Natural killer cell (primary cell): ENCODE data around the gene TSPYL6. TPM values are rescaled to one million over a fixed set of nuclear protein-coding genes. Genes with fewer than 3 reads are reported as not detected.

ENCODE experiments used
- ATAC-seq, 3 donors: fragments of 150-1000 bp in 2 of 3; fragments of 200-7000 bp in 1 of 3; cut with Tn5 transposase; 1 replicate in 1 of 3; 2 replicates in 2 of 3; pipeline ENCODE4 v1.10.0; 2021; ENCODE audit warnings: mild to moderate bottlenecking in 2 of 3, moderate library complexity in 2 of 3
- DNase-seq, 2 donors: peaks; one replicate each; pipeline versions ENCODE4 v3.0.0 to v3.0.0-alpha.2; 2013 to 2021; ENCODE audit warnings: mixed read lengths in 1 of 2
- H3K27ac ChIP-seq: one replicate; pipeline ENCODE4 v1.5.1; 2013; ENCODE audit warnings: mild to moderate bottlenecking, low read length
- H3K27me3 ChIP-seq: one replicate; pipeline ENCODE4 v1.6.1; 2013; ENCODE audit warnings: low read length; ENCODE audit not compliant: control insufficient read depth, insufficient read depth
- H3K36me3 ChIP-seq: one replicate; pipeline ENCODE4 v1.6.1; 2013; ENCODE audit warnings: low read length; ENCODE audit not compliant: control insufficient read depth, insufficient read depth
- H3K4me1 ChIP-seq: one replicate; pipeline ENCODE4 v1.6.1; 2013; ENCODE audit warnings: low read length; ENCODE audit not compliant: control insufficient read depth, insufficient read depth
- H3K4me3 ChIP-seq: one replicate; pipeline ENCODE4 v1.5.1; 2013; ENCODE audit warnings: low read length
- H3K9me3 ChIP-seq: one replicate; pipeline ENCODE4 v1.6.1; 2013; ENCODE audit warnings: low read length; ENCODE audit not compliant: control insufficient read depth, insufficient read depth
- H3K27ac Mint-ChIP-seq, 2 donors: one replicate each; pipeline ENCODE4 v1.8.0; 2022; ENCODE audit warnings: mild to moderate bottlenecking in 2 of 2, mixed read lengths in 2 of 2, moderate library complexity in 1 of 2
- H3K27me3 Mint-ChIP-seq, 2 donors: one replicate each; pipeline ENCODE4 v1.8.0; 2022; ENCODE audit warnings: low read depth in 2 of 2, mixed read lengths in 2 of 2
- H3K36me3 Mint-ChIP-seq: one replicate; pipeline ENCODE4 v1.8.0; 2022; ENCODE audit warnings: mixed read lengths
- H3K4me1 Mint-ChIP-seq, 2 donors: one replicate each; pipeline ENCODE4 v1.8.0; 2022; ENCODE audit warnings: mixed read lengths in 2 of 2
- H3K4me3 Mint-ChIP-seq: one replicate; pipeline ENCODE4 v1.8.0; 2022; ENCODE audit warnings: mild to moderate bottlenecking, moderate library complexity, mixed read lengths
- H3K9me3 Mint-ChIP-seq, 2 donors: one replicate each; pipeline ENCODE4 v1.8.0; 2022; ENCODE audit warnings: mixed read lengths in 2 of 2
- WGBS: methylation state at CpG from one replicate; pipeline ENCODE4 v1.1.7; 2013; ENCODE audit warnings: missing lambda C conversion rate; ENCODE audit not compliant: insufficient coverage; 5-methylcytosine and 5-hydroxymethylcytosine counted together
- intact Hi-C: fragments of 100-400 bp; cut with micrococcal nuclease; formaldehyde crosslinking; loops from one replicate; pipeline ENCODE4 v1.14.2; 2022
- total RNA-seq, 4 donors: library from RNA; stranded (reverse); fragments of 120-200 nt in 1 of 4; gene quantifications; one replicate each; pipeline versions ENCODE4 v1.2.3 to v1.2.4, GENCODE V29; 2013 to 2022
- TF ChIP-seq, protein P1 (sequence below): fragments of 200-600 bp; IDR thresholded peaks from one replicate; pipeline ENCODE4 v1.8.0; 2022; ENCODE audit warnings: antibody characterized with exemption

Gene TSPYL6
- total RNA-seq, 3 donors from 2014 or later (not counting 1 experiment from before 2014, with no cell fraction given) = not detected

DNA sequence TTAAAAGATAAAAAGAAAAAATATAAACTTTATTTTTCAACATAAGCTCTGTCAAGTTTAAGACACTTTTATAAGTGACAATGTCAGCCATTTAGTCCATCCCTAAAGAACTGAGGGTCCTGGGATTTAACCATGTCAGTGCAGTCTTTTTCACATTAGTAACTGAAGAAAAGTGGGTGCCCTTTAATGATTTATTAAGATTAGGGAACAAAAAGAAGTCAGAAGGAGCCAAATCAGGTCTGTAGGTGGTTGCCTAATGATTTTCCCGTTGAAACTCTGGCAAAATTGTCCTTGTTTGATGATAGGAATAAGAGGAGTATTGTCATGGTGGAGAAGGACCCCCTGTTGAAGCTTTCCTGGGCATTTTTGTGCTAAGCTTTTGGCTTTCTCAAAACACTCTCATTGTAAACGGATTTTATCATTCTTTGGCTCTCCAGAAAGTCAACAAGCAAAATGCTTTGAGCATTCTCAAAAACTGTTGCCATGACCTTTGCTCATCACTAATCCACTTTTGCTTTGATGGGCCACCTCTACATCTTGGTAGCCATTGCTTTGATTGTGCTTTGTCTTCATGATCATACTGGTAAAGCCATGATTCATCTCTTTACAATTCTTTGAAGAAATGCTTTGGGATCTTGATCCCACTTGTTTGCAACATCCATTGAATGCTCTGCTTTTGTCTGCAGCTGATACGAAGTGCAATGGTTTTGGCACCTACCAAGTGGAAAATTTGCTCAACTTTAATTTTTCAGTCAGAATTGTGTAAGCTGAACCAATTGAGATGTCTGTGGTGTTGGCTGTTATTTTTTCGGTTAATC, 22.0 kb downstream of the TSPYL6 start:
- DNase-seq (no peak), ATAC-seq (no peak)
- Histone ChIP-seq H3K36me3 (no peaks in the 10 kb centered on the region), H3K9me3 (no peaks in the 10 kb centered on the region), H3K27ac (no peak overlapping the region), H3K27me3 (no peaks in the 10 kb centered on the region), H3K4me3 (no peak overlapping the region), H3K4me1 (no peaks in the 10 kb centered on the region)
- Mint-ChIP-seq H3K4me3 (no peak overlapping the region), H3K27ac (no peak overlapping the region), H3K9me3 (peaks cover 4 to 5% of the 10 kb centered on the region in 2 donors), H3K4me1 (no peaks in the 10 kb centered on the region), H3K36me3 (no peaks in the 10 kb centered on the region), H3K27me3 (no peaks in the 10 kb centered on the region)
- TF ChIP-seq, protein P1, sequence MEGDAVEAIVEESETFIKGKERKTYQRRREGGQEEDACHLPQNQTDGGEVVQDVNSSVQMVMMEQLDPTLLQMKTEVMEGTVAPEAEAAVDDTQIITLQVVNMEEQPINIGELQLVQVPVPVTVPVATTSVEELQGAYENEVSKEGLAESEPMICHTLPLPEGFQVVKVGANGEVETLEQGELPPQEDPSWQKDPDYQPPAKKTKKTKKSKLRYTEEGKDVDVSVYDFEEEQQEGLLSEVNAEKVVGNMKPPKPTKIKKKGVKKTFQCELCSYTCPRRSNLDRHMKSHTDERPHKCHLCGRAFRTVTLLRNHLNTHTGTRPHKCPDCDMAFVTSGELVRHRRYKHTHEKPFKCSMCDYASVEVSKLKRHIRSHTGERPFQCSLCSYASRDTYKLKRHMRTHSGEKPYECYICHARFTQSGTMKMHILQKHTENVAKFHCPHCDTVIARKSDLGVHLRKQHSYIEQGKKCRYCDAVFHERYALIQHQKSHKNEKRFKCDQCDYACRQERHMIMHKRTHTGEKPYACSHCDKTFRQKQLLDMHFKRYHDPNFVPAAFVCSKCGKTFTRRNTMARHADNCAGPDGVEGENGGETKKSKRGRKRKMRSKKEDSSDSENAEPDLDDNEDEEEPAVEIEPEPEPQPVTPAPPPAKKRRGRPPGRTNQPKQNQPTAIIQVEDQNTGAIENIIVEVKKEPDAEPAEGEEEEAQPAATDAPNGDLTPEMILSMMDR = no peak
- intact Hi-C loops = no loop called here
- 83% methylated on average over 4 of the region's 4 CpGs for WGBS

DNA sequence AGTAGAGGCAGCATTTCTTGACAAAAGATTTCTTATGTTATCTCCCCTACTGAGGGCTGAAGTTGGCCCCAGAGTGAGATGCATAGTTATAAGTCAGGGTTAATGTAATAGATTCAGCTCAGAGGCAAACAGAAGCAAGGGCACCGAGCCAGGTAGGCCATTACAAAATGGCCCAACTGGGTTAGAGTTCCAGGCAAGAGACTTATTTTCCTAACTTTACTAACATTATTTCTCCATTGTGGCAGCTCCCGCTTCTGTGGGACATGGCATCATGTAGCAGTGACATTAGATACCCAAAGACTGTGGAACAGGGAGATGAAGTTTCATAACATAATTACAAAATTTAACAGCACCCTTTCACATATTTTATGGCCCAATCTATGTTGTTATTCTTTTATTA, 27.1 kb downstream of the TSPYL6 start:
- no peaks in the 10 kb centered on the region for H3K36me3 Mint-ChIP-seq
- no peak for DNase-seq
- no peaks in the 10 kb centered on the region for H3K9me3 Mint-ChIP-seq
- 82% methylated on average over 1 of the region's 2 CpGs for WGBS
- H3K4me1 ChIP-seq = no peaks in the 10 kb centered on the region
- no peak for ATAC-seq
- no peaks in the 10 kb centered on the region for H3K9me3 ChIP-seq
- no peaks in the 10 kb centered on the region for H3K4me1 Mint-ChIP-seq
- H3K4me3 Mint-ChIP-seq = no peak overlapping the region
- no peak overlapping the region for H3K27ac ChIP-seq
- H3K4me3 ChIP-seq = no peak overlapping the region
- TF ChIP-seq, protein P1 = no peak
- H3K36me3 ChIP-seq = no peaks in the 10 kb centered on the region
- no peaks in the 10 kb centered on the region for H3K27me3 ChIP-seq
- intact Hi-C loops = no loop called here
- H3K27me3 Mint-ChIP-seq = no peaks in the 10 kb centered on the region
- H3K27ac Mint-ChIP-seq = no peak overlapping the region

DNA sequence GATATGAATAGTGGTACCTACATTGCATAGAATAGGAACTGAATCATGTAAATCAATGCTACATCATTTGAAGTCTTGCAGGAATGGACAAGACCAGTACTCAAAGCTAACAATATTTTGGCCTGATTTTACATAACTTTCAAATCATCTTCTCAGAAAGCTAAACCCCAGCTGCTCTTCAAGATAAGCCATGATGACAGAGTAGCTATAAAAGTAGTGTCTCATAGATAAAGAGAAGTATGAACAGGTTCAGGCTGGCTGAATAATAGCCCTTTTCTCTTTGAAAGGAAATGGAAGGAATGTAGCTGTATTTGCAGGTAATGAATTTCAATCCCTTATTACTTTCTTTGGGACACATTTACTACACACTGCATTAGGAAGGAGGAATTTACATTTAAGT, 28.2 kb downstream of the TSPYL6 start:
- intact Hi-C loops = no loop called here
- no peaks in the 10 kb centered on the region for H3K27me3 Mint-ChIP-seq
- H3K36me3 ChIP-seq = no peaks in the 10 kb centered on the region

More for the DNA sequence above, 28.2 kb downstream of the TSPYL6 start:
- TF ChIP-seq, protein P1 = no peak
- no peaks in the 10 kb centered on the region for H3K9me3 ChIP-seq
- no peaks in the 10 kb centered on the region for H3K27me3 ChIP-seq
- H3K36me3 Mint-ChIP-seq = no peaks in the 10 kb centered on the region
- no peak overlapping the region for H3K4me3 ChIP-seq
- ATAC-seq (no peak), DNase-seq (no peak)
- no peaks in the 10 kb centered on the region for H3K9me3 Mint-ChIP-seq
- no peaks in the 10 kb centered on the region for H3K4me1 Mint-ChIP-seq
- no peaks in the 10 kb centered on the region for H3K4me1 ChIP-seq
- H3K27ac Mint-ChIP-seq = no peak overlapping the region
- H3K4me3 Mint-ChIP-seq = no peak overlapping the region
- H3K27ac ChIP-seq = no peak overlapping the region
